Common myeloid progenitor, CD34-positive (primary cell): ENCODE data around the gene KSR2.
"Not testable (repeated sequence)": the region's sequence is repeated elsewhere in the genome, so short reads cannot be mapped to it uniquely, and the experiment has no call there.

Experiments
- CTCF ChIA-PET: fragments of 350-600 bp; sonication (Branson Sonifier 250); formaldehyde crosslinking; loops from one replicate; lab custom pipeline; 2021; ENCODE audit warnings: antibody characterized with exemption; lab: Charles Lee
- POLR2A ChIA-PET: fragments of 350-600 bp; sonication (Branson Sonifier 250); formaldehyde crosslinking; loops from one replicate; lab custom pipeline; 2021; ENCODE audit warnings: antibody characterized with exemption; lab: Charles Lee
- DNase-seq, 3 donors: peaks; one replicate each; pipeline versions ENCODE4 v3.0.0 to v3.0.0-alpha.2; 2013
- H3K27ac ChIP-seq, 2 experiments: 1 replicate in 1 of 2; 2 replicates in 1 of 2; pipeline ENCODE4 v1.7.0; 2013; ENCODE audit warnings: inconsistent platforms in 2 of 2, low read length in 2 of 2, mild to moderate bottlenecking in 2 of 2, low read depth in 1 of 2, moderate library complexity in 1 of 2; ENCODE audit not compliant: severe bottlenecking in 2 of 2, insufficient read depth in 1 of 2, poor library complexity in 1 of 2
- H3K27me3 ChIP-seq, 5 experiments: replicated peaks in 2 of 5; 1 replicate in 3 of 5; 2 replicates in 2 of 5; pipeline versions ENCODE4 v1.6.1 to v1.7.0; 2013; ENCODE audit warnings: low read length in 4 of 5, mild to moderate bottlenecking in 2 of 5, moderate library complexity in 2 of 5, inconsistent platforms in 1 of 5; ENCODE audit not compliant: insufficient read depth in 5 of 5, control insufficient read depth in 4 of 5
- H3K36me3 ChIP-seq, 4 experiments: 1 replicate in 2 of 4; 2 replicates in 2 of 4; pipeline versions ENCODE4 v1.6.1 to v1.7.0; 2013; ENCODE audit warnings: low read length in 3 of 4, control low read depth in 1 of 4, mild to moderate bottlenecking in 1 of 4; ENCODE audit not compliant: control insufficient read depth in 4 of 4, insufficient read depth in 4 of 4
- H3K4me1 ChIP-seq, 4 experiments: 1 replicate in 3 of 4; 2 replicates in 1 of 4; pipeline versions ENCODE4 v1.6.1 to v1.7.1; 2013; ENCODE audit warnings: low read length in 3 of 4, mild to moderate bottlenecking in 3 of 4, control low read depth in 1 of 4, inconsistent platforms in 1 of 4, moderate library complexity in 1 of 4; ENCODE audit not compliant: control insufficient read depth in 4 of 4, insufficient read depth in 4 of 4; ENCODE audit errors: control extremely low read depth in 1 of 4
- H3K4me3 ChIP-seq, 7 experiments: 1 replicate in 4 of 7; 2 replicates in 3 of 7; pipeline versions ENCODE4 v1.5.1 to v1.7.0; 2013; ENCODE audit warnings: mild to moderate bottlenecking in 7 of 7, low read length in 6 of 7, moderate library complexity in 6 of 7, inconsistent platforms in 2 of 7, low read depth in 2 of 7, control low read depth in 1 of 7; ENCODE audit not compliant: insufficient read depth in 4 of 7, control insufficient read depth in 1 of 7; ENCODE audit errors: extremely low read depth in 1 of 7
- H3K9me3 ChIP-seq, 5 experiments: 1 replicate in 4 of 5; 2 replicates in 1 of 5; pipeline versions ENCODE4 v1.6.1 to v1.7.1; 2013; ENCODE audit warnings: low read length in 4 of 5, mild to moderate bottlenecking in 2 of 5, inconsistent platforms in 1 of 5, low read depth in 1 of 5, moderate library complexity in 1 of 5; ENCODE audit not compliant: control insufficient read depth in 4 of 5, insufficient read depth in 2 of 5; ENCODE audit errors: control extremely low read depth in 1 of 5
- WGBS: methylation state at CpG from one replicate; pipeline ENCODE4 v1.1.5; 2013; ENCODE audit not compliant: insufficient coverage; 5-methylcytosine and 5-hydroxymethylcytosine counted together

KSR2 gene

DNA sequence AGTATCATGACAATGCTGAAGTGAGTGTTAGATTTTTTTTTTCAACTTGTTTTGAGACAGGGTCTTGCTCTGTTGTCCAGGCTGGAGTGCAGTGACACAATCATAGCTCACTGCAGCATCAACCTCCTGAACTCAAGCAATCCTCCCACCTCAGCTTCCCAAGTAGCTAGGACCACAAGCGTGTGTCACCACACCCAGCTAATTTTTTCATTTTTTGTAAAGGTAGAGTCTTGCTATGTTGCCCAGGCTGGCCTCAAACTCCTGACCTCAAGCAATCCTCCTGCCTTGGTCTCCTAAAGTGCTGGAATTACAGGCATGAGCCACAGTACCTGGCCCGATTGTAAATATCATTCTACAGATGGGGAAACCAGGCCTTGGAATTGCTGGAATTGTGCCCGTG, 94.6 kb downstream of the KSR2 start:
- H3K9me3 ChIP-seq = not testable (repeated sequence)

DNA sequence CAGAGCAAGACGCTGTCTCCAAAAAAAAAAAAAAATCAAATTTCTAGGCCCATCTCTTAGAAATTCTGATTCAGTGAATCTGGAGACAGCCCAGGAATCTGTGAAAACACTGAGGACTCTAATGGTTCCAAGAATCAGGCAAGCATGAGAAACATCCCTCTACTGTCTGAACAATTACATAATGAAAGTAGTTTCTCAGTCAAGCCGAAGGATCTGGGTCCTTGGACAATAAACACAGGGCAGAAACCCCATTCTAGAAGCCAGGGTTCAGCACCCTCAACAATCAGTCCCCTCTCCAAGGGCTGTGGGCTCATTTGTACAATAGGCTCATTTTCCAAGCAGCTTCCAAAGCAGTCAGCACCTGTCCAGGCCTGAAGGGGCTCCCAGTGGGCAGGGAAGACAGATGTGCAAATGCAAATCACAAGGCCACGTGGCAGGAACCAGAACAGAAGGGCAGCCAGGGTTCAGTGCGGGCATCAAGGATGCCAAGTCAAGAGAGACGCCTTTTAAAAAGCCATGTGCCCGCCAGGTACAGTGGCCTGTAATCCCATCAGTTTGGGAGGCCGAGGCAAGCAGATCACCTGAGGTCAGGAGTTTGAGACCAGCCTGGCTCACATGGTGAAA, 96.1 kb downstream of the KSR2 start:
- Histone ChIP-seq H3K27ac (no peak overlapping the region), H3K27me3 (peaks cover 0 to 22% (median 7%) of the 10 kb centered on the region in 5 experiments), H3K9me3 (peaks cover 0 to 8% (median 5%) of the 10 kb centered on the region in 5 experiments), H3K4me1 (peaks cover 0 to 4% (median 1%) of the 10 kb centered on the region in 4 experiments), H3K4me3 (no peak overlapping the region), H3K36me3 (peaks cover 0 to 2% (median 0%) of the 10 kb centered on the region in 4 experiments)
- 94% methylated on average over 7 of the region's 7 CpGs for WGBS
- ChIA-PET CTCF (interaction anchor here (1.0 to 1.3 kb wide), 2 partner anchors 16 to 22 kb away, joined by 3 read pairs; no protein-coding TSS in a partner anchor), POLR2A (no interaction called here)
- DNase-seq = no peak

More for the DNA sequence above, 94.6 kb downstream of the KSR2 start:
- POLR2A ChIA-PET, H3K36me3 ChIP-seq, H3K4me3 ChIP-seq, DNase-seq, H3K4me1 ChIP-seq, H3K27ac ChIP-seq: not testable (repeated sequence)
- WGBS = 95% methylated on average over 2 of the region's 3 CpGs
- CTCF ChIA-PET = interaction anchor here (0.7 to 2.8 kb wide), 5 partner anchors 24 to 481 kb away, joined by 3 to 14 read pairs (median 3); no protein-coding TSS in a partner anchor
- H3K27me3 ChIP-seq = peaks cover 0 to 35% (median 10%) of the 10 kb centered on the region in 5 experiments

DNA sequence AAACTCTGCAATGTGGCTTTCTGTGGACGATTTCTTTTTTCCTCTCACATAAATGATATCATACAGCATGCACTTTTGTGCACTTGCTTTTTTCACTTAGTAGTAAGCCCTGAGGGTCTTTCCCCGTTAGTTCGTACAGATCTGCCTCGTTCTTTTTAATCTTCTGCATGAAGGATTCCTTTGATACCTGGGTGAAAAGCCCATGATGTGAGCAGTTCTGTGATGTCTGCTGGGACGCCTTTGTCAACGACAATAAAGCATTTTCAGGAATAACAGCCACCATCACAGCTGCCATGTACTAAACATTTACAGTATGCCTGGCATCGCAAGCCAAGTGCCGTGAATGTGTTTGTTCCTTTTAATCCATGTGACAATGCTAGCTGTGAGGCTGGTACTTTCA, 99.2 kb downstream of the KSR2 start:
- DNase-seq = no peak
- Histone ChIP-seq H3K27ac (no peak overlapping the region), H3K36me3 (no peaks in the 10 kb centered on the region), H3K4me3 (no peak overlapping the region), H3K4me1 (no peaks in the 10 kb centered on the region), H3K27me3 (peaks cover 0 to under 1% (median 0%) of the 10 kb centered on the region in 5 experiments), H3K9me3 (peaks cover 0 to 4% (median 0%) of the 10 kb centered on the region in 5 experiments)
- ChIA-PET CTCF (interaction anchor here (1.2 kb wide), 2 partner anchors 10 to 20 kb away, joined by 3 to 5 read pairs; no protein-coding TSS in a partner anchor), POLR2A (no interaction called here)
- WGBS = 90% methylated on average over 5 of the region's 8 CpGs

GRCh38 chr12:117867348-117867747, 101.4 kb downstream of the KSR2 start:
- Histone ChIP-seq H3K27ac (no peak overlapping the region), H3K4me1 (no peaks in the 10 kb centered on the region), H3K27me3 (peaks cover 0 to 1% (median 0%) of the 10 kb centered on the region in 5 experiments), H3K9me3 (peaks cover 0 to 14% (median 8%) of the 10 kb centered on the region in 5 experiments), H3K36me3 (no peaks in the 10 kb centered on the region), H3K4me3 (no peak overlapping the region)
- DNase-seq = no peak
- ChIA-PET CTCF (interaction anchor here (1.1 kb wide), 1 partner anchor 11 kb away, joined by 3 read pairs; no protein-coding TSS in a partner anchor), POLR2A (no interaction called here)
- 88% methylated on average over 4 of the region's 5 CpGs for WGBS

DNA sequence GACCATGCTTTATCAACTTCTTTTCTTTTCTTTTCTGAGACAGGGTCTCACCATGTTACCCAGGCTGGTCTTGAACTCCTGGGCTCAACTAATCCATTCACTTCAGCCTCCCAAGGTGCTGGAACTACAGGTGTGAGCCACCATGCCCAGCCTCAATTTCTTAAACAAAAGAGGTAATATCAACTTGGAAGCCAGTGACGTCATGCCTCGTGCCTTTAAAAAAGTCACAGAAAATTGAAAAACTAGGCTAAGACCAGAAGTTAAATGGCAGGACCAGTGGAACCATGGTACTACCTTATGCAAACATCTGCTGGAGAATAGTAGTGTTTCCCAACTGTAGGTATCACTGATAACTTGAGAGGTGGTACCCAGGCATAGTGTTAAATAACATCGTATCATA, 103.3 kb downstream of the KSR2 start:
- Histone ChIP-seq H3K27me3 (peaks cover 0 to 1% (median 0%) of the 10 kb centered on the region in 5 experiments), H3K4me3 (no peak overlapping the region), H3K4me1 (no peaks in the 10 kb centered on the region), H3K9me3 (peaks cover 0 to 14% (median 8%) of the 10 kb centered on the region in 5 experiments), H3K27ac (no peak overlapping the region), H3K36me3 (no peaks in the 10 kb centered on the region)
- CTCF ChIA-PET = no interaction called here
- DNase-seq = no peak
- POLR2A ChIA-PET = no interaction called here
- 97% methylated on average over 3 of the region's 3 CpGs for WGBS

DNA sequence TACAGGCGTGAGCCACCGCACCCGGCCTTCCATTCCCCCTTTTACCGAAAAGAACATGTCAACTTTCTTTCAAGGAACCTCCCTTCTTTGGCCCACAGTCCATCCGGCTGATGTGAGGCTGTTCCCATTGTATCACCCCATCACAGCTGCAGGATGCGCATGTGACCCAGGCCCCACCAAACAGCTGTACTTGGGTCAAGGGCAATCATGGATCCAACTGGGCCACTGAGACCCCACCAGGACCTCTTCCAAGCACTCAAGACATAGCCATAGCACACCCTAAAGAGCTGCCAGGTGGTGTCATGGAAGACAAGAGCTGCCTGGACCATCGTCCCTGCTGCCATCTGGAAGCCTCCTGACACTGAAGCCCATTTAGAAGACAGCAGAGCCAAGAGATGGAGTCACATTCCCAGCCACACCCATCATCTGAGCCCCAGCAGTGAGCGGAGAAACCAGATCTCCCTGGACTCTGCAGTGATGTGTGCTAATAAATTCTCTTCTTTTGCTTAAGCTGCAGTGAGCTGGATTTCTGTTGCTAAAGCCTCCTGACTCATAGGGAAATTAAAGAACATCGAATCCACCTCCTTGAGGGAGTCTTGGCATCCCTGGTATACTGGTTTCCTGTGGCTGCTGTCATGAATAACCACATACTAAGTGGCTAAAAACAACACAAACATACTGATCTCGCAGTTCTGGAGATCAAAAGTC, 105.6 kb downstream of the KSR2 start:
- Histone ChIP-seq H3K4me1 (no peaks in the 10 kb centered on the region), H3K9me3 (peaks cover 0 to 14% (median 8%) of the 10 kb centered on the region in 5 experiments), H3K27ac (no peak overlapping the region), H3K27me3 (peaks cover 0 to 3% (median 0%) of the 10 kb centered on the region in 5 experiments), H3K36me3 (no peaks in the 10 kb centered on the region), H3K4me3 (no peak overlapping the region)
- 93% methylated on average over 7 of the region's 10 CpGs for WGBS
- ChIA-PET POLR2A (no interaction called here), CTCF (no interaction called here)
- no peak for DNase-seq

GRCh38 chr12:117861691-117862090, 107.1 kb downstream of the KSR2 start:
- ChIA-PET POLR2A (no interaction called here), CTCF (no interaction called here)
- no peak for DNase-seq
- Histone ChIP-seq H3K27ac (no peak overlapping the region), H3K4me1 (no peaks in the 10 kb centered on the region), H3K36me3 (no peaks in the 10 kb centered on the region), H3K4me3 (no peak overlapping the region), H3K27me3 (peaks cover 0 to 3% (median 0%) of the 10 kb centered on the region in 5 experiments), H3K9me3 (peaks cover 0 to 11% (median 8%) of the 10 kb centered on the region in 5 experiments)
